GM12891 (cell line): ENCODE measurements around the gene IFT20.

ENCODE experiments used
- PAX5 ChIP-seq: IDR thresholded peaks from 2 replicates; pipeline ENCODE4 v1.6.1; 2011; ENCODE audit warnings: low read length, moderate library complexity, mild to moderate bottlenecking; ENCODE audit not compliant: insufficient read depth, severe bottlenecking
- POLR2A ChIP-seq: IDR thresholded peaks from 2 replicates; pipeline ENCODE4 v1.6.1; 2011; ENCODE audit warnings: low read depth, low read length, control low read depth
- POLR2AphosphoS5 ChIP-seq: IDR thresholded peaks from 2 replicates; pipeline ENCODE4 v1.6.1; 2011; ENCODE audit warnings: low read depth, low read length, control low read depth
- TAF1 ChIP-seq: IDR thresholded peaks from 2 replicates; pipeline ENCODE4 v1.6.1; 2011; ENCODE audit warnings: low read depth, low read length, control low read depth

- TF ChIP-seq POLR2A (no peak), POLR2AphosphoS5 (no peak), PAX5 (no peak), TAF1 (no peak)
Observed at GRCh38 chr17:28280826-28281225, 54.4 kb downstream of the IFT20 start.
